ENCODE results near the gene ZBTB11.

Gene ZBTB11

GRCh38 chr3:101603184-101603583 lies 73.7 kb downstream of the ZBTB11 start:
- DNase-seq, result no peak

- no peak for DNase-seq
These were observed 74.2 kb downstream of the ZBTB11 start for GRCh38 chr3:101602731-101603130.
